Measurements from ENCODE around the gene RNF175.

Gene RNF175

GRCh38 chr4:153759407-153760316 is at the start of gene RNF175:
Gene RNF175 (minus strand): TSS chr4:153760024. CDS start chr4:153759862, 162 bp downstream.
- ATAC-seq: peak; percentile 51
- DNase-seq: peak; percentile 25

GRCh38 chr4:153809307-153809706 is 49.5 kb upstream of the RNF175 start:
- peak; percentile 94 for ATAC-seq
- DNase-seq: peak; percentile 32

- DNase-seq (no peak), ATAC-seq (peak; percentile 21)
Observed at GRCh38 chr4:153808175-153808574, 48.4 kb upstream of the RNF175 start.

- DNase-seq (no peak), ATAC-seq (no peak)
Observed at GRCh38 chr4:153806073-153806472, 46.2 kb upstream of the RNF175 start.

GRCh38 chr4:153804722-153805121 is 44.9 kb upstream of the RNF175 start:
- DNase-seq (no peak), ATAC-seq (no peak)

GRCh38 chr4:153799694-153800074 is 39.9 kb upstream of the RNF175 start:
- no peak for ATAC-seq

GRCh38 chr4:153798901-153799693 is 39.3 kb upstream of the RNF175 start:
- no peak for DNase-seq
- no peak for ATAC-seq

More at GRCh38 chr4:153799694-153800074, 39.9 kb upstream of the RNF175 start:
- no peak for DNase-seq

- ATAC-seq (no peak), DNase-seq (no peak)
Observed at GRCh38 chr4:153798420-153798819, 38.6 kb upstream of the RNF175 start.

- ATAC-seq (no peak), DNase-seq (no peak)
Observed at GRCh38 chr4:153794006-153794405, 34.2 kb upstream of the RNF175 start.

- ATAC-seq (peak; percentile 14), DNase-seq (peak; percentile 13)
Observed at GRCh38 chr4:153792618-153793247, 32.9 kb upstream of the RNF175 start.

- ATAC-seq (peak; percentile 5), DNase-seq (peak; percentile 79)
Observed at GRCh38 chr4:153791746-153792617, 32.2 kb upstream of the RNF175 start.

GRCh38 chr4:153790962-153791551 is 31.2 kb upstream of the RNF175 start:
- ATAC-seq: peak; percentile 45

GRCh38 chr4:153790500-153790865 is 30.7 kb upstream of the RNF175 start:
- no peak for DNase-seq

More at GRCh38 chr4:153790962-153791551, 31.2 kb upstream of the RNF175 start:
- DNase-seq: peak; percentile 68

GRCh38 chr4:153789741-153790499 is 30.1 kb upstream of the RNF175 start:
- ATAC-seq: no peak
- no peak for DNase-seq

More at GRCh38 chr4:153790500-153790865, 30.7 kb upstream of the RNF175 start:
- ATAC-seq: no peak

- DNase-seq (peak; percentile 18), ATAC-seq (no peak)
Observed at GRCh38 chr4:153788413-153789276, 28.8 kb upstream of the RNF175 start, which contains the start of gene SFRP2. Gene SFRP2 (minus strand): TSS chr4:153789083. CDS start chr4:153788835, 248 bp downstream.

- ATAC-seq (no peak), DNase-seq (no peak)
Observed at GRCh38 chr4:153788051-153788412, 28.2 kb upstream of the RNF175 start.

GRCh38 chr4:153787575-153787974 is 27.8 kb upstream of the RNF175 start:
- ATAC-seq (no peak), DNase-seq (no peak)

GRCh38 chr4:153787061-153787560 is 27.3 kb upstream of the RNF175 start:
- DNase-seq: no peak
- ATAC-seq: no peak
